Liver (tissue), 9 donors: Measurements from ENCODE around the gene C3orf18. TPM values are rescaled to one million over a fixed set of nuclear protein-coding genes. Genes with fewer than 3 reads are reported as not detected.

Source experiments
- DNase-seq: peaks from one replicate; pipeline ENCODE4 v3.0.0-alpha.2; 2017; ENCODE audit warnings: low spot score
- H3K27ac ChIP-seq, 2 donors: one replicate each; pipeline ENCODE4 v1.7.0; 2013; ENCODE audit warnings: inconsistent platforms in 2 of 2, low read length in 2 of 2, control low read depth in 1 of 2, low read depth in 1 of 2, mild to moderate bottlenecking in 1 of 2
- H3K27me3 ChIP-seq, 4 donors: one replicate each; pipeline versions ENCODE4 v1.6.1 to v1.7.0; 2013; ENCODE audit warnings: low read length in 3 of 4, inconsistent platforms in 1 of 4, mild to moderate bottlenecking in 1 of 4, moderate library complexity in 1 of 4; ENCODE audit not compliant: control insufficient read depth in 4 of 4, insufficient read depth in 4 of 4
- H3K36me3 ChIP-seq, 4 donors: one replicate each; pipeline versions ENCODE4 v1.6.1 to v1.7.0; 2013; ENCODE audit warnings: low read length in 3 of 4, mild to moderate bottlenecking in 3 of 4, low read depth in 1 of 4, moderate library complexity in 1 of 4; ENCODE audit not compliant: control insufficient read depth in 4 of 4, insufficient read depth in 3 of 4
- H3K4me1 ChIP-seq, 4 donors: one replicate each; pipeline versions ENCODE4 v1.6.1 to v1.7.0; 2013; ENCODE audit warnings: low read length in 3 of 4, mild to moderate bottlenecking in 3 of 4, moderate library complexity in 1 of 4; ENCODE audit not compliant: control insufficient read depth in 4 of 4, insufficient read depth in 4 of 4
- H3K4me3 ChIP-seq, 3 donors: one replicate each; pipeline versions ENCODE4 v1.6.1 to v1.7.0; 2013; ENCODE audit warnings: low read length in 3 of 3, control low read depth in 1 of 3, low read depth in 1 of 3, mild to moderate bottlenecking in 1 of 3
- H3K9ac ChIP-seq, 2 donors: one replicate each; pipeline ENCODE4 v1.7.0; 2013; ENCODE audit warnings: low read length in 2 of 2, mild to moderate bottlenecking in 2 of 2, moderate library complexity in 2 of 2, control low read depth in 1 of 2, low read depth in 1 of 2
- H3K9me3 ChIP-seq, 4 donors: one replicate each; pipeline versions ENCODE4 v1.6.1 to v1.7.0; 2013; ENCODE audit warnings: low read length in 3 of 4; ENCODE audit not compliant: control insufficient read depth in 4 of 4
- ATF3 ChIP-seq: IDR thresholded peaks from 2 replicates; pipeline ENCODE4 v1.6.1; 2016; ENCODE audit warnings: antibody characterized with exemption
- EGR1 ChIP-seq, 2 donors: IDR thresholded peaks; 2 replicates each; pipeline ENCODE4 v1.6.1; 2016 to 2018; ENCODE audit warnings: antibody characterized with exemption in 2 of 2, low read depth in 2 of 2
- FOXA1 ChIP-seq: IDR thresholded peaks from 2 replicates; pipeline ENCODE4 v1.6.1; 2016; ENCODE audit warnings: antibody characterized with exemption
- FOXA2 ChIP-seq: IDR thresholded peaks from 2 replicates; pipeline ENCODE4 v1.6.1; 2016; ENCODE audit warnings: antibody characterized with exemption
- GABPA ChIP-seq, 2 donors: IDR thresholded peaks in 1 of 2; conservative IDR thresholded peaks in 1 of 2; 2 replicates each; pipeline ENCODE4 v1.6.1; 2016; ENCODE audit warnings: antibody characterized with exemption in 2 of 2, mild to moderate bottlenecking in 1 of 2, moderate library complexity in 1 of 2
- HNF4A ChIP-seq, 2 donors: conservative IDR thresholded peaks; 2 replicates each; pipeline ENCODE4 v1.6.1; 2016; ENCODE audit warnings: antibody characterized with exemption in 2 of 2, mild to moderate bottlenecking in 2 of 2
- HNF4G ChIP-seq: IDR thresholded peaks from 2 replicates; pipeline ENCODE4 v1.6.1; 2016; ENCODE audit warnings: antibody characterized with exemption
- JUND ChIP-seq, 2 donors: IDR thresholded peaks; 2 replicates each; pipeline ENCODE4 v1.6.1; 2016; ENCODE audit warnings: antibody characterized with exemption in 2 of 2
- MAX ChIP-seq: IDR thresholded peaks from 2 replicates; pipeline ENCODE4 v1.6.1; 2016; ENCODE audit warnings: antibody characterized with exemption
- NR2F2 ChIP-seq: IDR thresholded peaks from 2 replicates; pipeline ENCODE4 v1.6.1; 2016; ENCODE audit warnings: antibody characterized with exemption
- RAD21 ChIP-seq, 2 donors: IDR thresholded peaks; 2 replicates each; pipeline ENCODE4 v1.6.1; 2016; ENCODE audit warnings: antibody characterized with exemption in 2 of 2, mild to moderate bottlenecking in 2 of 2
- REST ChIP-seq: IDR thresholded peaks from 2 replicates; pipeline ENCODE4 v1.6.1; 2016; ENCODE audit warnings: antibody characterized with exemption, mild to moderate bottlenecking
- RXRA ChIP-seq, 2 donors: IDR thresholded peaks; 2 replicates each; pipeline ENCODE4 v1.6.1; 2017 to 2018; ENCODE audit warnings: antibody characterized with exemption in 2 of 2, mild to moderate bottlenecking in 1 of 2
- SP1 ChIP-seq: IDR thresholded peaks from 2 replicates; pipeline ENCODE4 v1.6.1; 2018; ENCODE audit warnings: antibody characterized with exemption, mild to moderate bottlenecking
- TAF1 ChIP-seq: conservative IDR thresholded peaks from 2 replicates; pipeline ENCODE4 v1.6.1; 2016; ENCODE audit warnings: antibody characterized with exemption, mild to moderate bottlenecking
- YY1 ChIP-seq: IDR thresholded peaks from 2 replicates; pipeline ENCODE4 v1.6.1; 2016; ENCODE audit warnings: antibody characterized with exemption, mild to moderate bottlenecking
- ZBTB33 ChIP-seq: IDR thresholded peaks from 2 replicates; pipeline ENCODE4 v1.6.1; 2016; ENCODE audit warnings: antibody characterized with exemption
- WGBS: extraction: QIAGEN DNeasy Blood & Tissue Kit; methylation state at CpG from one replicate; pipeline ENCODE4 v1.1.7; 2013; 5-methylcytosine and 5-hydroxymethylcytosine counted together
- polyA plus RNA-seq, 2 donors: library from polyadenylated mRNA; stranded (reverse) in 1 of 2; unstranded in 1 of 2; fragments of 200-250 nt in 1 of 2; fragments of >200 nt in 1 of 2; fragmentation: Nextera tagmentation in 1 of 2; extraction: Ambion mirVana in 1 of 2; gene quantifications; one replicate each; pipeline versions ENCODE4 v1.2.1 to v1.2.3, GENCODE V29; 2013 to 2015
- total RNA-seq, 2 donors: library from RNA; depleted of rRNA; stranded (reverse); fragments of >200 nt; gene quantifications; one replicate each; pipeline ENCODE4 v1.2.3, GENCODE V29; 2014
- TF ChIP-seq, protein P1 (sequence below): fragments of 150-350 bp; IDR thresholded peaks from 2 replicates; pipeline ENCODE4 v1.5.1; 2017; ENCODE audit warnings: improper control_type of control experiment, low read depth, low read length; ENCODE audit not compliant: missing input control
- donor health status: healthy.
- donor health status: healthy.
- donor health status: healthy.
- donor health status: healthy.
- donor health status: healthy.

C3orf18 gene
- total and polyA plus RNA-seq, 4 donors: 0.54 to 2.7 (median 1.5) TPM

- TF ChIP-seq FOXA2 (no peak), NR2F2 (no peak), REST (no peak), RAD21 (IDR thresholded peaks at IDR 0.05) (no peak), ATF3 (no peak), HNF4G (no peak), TAF1 (no peak), JUND (IDR thresholded peaks at IDR 0.05) (no peak)
- TF ChIP-seq, protein P1, sequence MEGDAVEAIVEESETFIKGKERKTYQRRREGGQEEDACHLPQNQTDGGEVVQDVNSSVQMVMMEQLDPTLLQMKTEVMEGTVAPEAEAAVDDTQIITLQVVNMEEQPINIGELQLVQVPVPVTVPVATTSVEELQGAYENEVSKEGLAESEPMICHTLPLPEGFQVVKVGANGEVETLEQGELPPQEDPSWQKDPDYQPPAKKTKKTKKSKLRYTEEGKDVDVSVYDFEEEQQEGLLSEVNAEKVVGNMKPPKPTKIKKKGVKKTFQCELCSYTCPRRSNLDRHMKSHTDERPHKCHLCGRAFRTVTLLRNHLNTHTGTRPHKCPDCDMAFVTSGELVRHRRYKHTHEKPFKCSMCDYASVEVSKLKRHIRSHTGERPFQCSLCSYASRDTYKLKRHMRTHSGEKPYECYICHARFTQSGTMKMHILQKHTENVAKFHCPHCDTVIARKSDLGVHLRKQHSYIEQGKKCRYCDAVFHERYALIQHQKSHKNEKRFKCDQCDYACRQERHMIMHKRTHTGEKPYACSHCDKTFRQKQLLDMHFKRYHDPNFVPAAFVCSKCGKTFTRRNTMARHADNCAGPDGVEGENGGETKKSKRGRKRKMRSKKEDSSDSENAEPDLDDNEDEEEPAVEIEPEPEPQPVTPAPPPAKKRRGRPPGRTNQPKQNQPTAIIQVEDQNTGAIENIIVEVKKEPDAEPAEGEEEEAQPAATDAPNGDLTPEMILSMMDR: no peak
- no peaks in the 10 kb centered on the region for H3K4me1 ChIP-seq
- no peak for DNase-seq
- no peaks in the 10 kb centered on the region for H3K36me3 ChIP-seq
- H3K9ac ChIP-seq: no peak overlapping the region
- H3K27me3 ChIP-seq: no peaks in the 10 kb centered on the region
- H3K27ac ChIP-seq: no peak overlapping the region
- no peaks in the 10 kb centered on the region for H3K9me3 ChIP-seq
- 83% methylated on average over 5 of the region's 5 CpGs for WGBS
- no peak overlapping the region for H3K4me3 ChIP-seq
Observed at GRCh38 chr3:50509715-50510114, 57.8 kb downstream of the C3orf18 start.

DNA sequence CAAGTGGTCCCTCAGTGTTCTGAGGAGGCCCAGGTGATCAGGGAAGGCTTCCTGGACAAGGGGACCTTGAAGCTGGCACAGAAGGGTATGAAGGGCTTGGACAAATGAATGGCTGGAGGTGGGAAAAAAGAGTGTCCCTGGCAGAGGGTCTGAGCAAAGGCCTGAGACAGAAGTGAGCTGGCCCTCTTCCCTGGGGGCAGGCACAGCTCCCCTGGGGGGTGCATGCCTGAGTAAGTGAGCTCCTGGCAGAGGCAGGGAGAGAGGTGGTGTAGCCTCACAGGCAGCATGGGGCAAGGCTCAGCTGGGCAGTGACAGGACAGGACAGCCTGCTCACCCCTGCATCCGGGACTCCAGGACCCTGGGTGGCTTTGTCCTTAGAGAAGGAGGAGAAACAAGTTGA, 58.7 kb downstream of the C3orf18 start:
- no peaks in the 10 kb centered on the region for H3K4me1 ChIP-seq
- H3K9ac ChIP-seq: no peak overlapping the region
- H3K27ac ChIP-seq: no peak overlapping the region
- DNase-seq: no peak
- no peaks in the 10 kb centered on the region for H3K36me3 ChIP-seq
- TF ChIP-seq SP1: no peak
- TF ChIP-seq RXRA (IDR thresholded peaks at IDR 0.05): no peak
- TF ChIP-seq REST: no peak
- TF ChIP-seq HNF4A (conservative IDR thresholded peaks at IDR 0.05): no peak
- TF ChIP-seq YY1: no peak
- no peak for TF ChIP-seq FOXA2
- TF ChIP-seq ZBTB33: no peak
- TF ChIP-seq FOXA1: no peak
- TF ChIP-seq GABPA (IDR thresholded peaks at IDR 0.05 in 1 of 2, conservative IDR thresholded peaks at IDR 0.05 in 1 of 2): no peak
- no peak for TF ChIP-seq MAX
- TF ChIP-seq HNF4G: no peak
- no peak for TF ChIP-seq TAF1
- TF ChIP-seq EGR1 (IDR thresholded peaks at IDR 0.05; ENCODE audit: low read depth in 2 of 2): no peak
- TF ChIP-seq, protein P1: no peak
- no peak for TF ChIP-seq NR2F2
- TF ChIP-seq RAD21 (IDR thresholded peaks at IDR 0.05): no peak
- TF ChIP-seq JUND (IDR thresholded peaks at IDR 0.05): no peak
- no peak for TF ChIP-seq ATF3
- H3K27me3 ChIP-seq: no peaks in the 10 kb centered on the region
- no peak overlapping the region for H3K4me3 ChIP-seq
- WGBS: 80% methylated on average over 1 of the region's 1 CpG
- no peaks in the 10 kb centered on the region for H3K9me3 ChIP-seq
